Natural killer cell treated with Interleukin-12 subunit alpha and Interleukin-12 subunit beta and Interleukin-15 and Interleukin-18, amount 100 ng/mL, for 72 hours (primary cell): ENCODE data around the gene ZMYM2. TPM values are rescaled to one million over a fixed set of nuclear protein-coding genes. Genes with fewer than 3 reads are reported as not detected.

ENCODE experiments used
- ATAC-seq, 2 donors: fragments of 150-1000 bp; cut with Tn5 transposase in 1 of 2; sonication (Bioruptor Pico), chemical (Tn5 transposase) in 1 of 2; 2 replicates each; pipeline ENCODE4 v1.10.0; 2021
- DNase-seq: peaks from one replicate; pipeline ENCODE4 v3.0.0; 2022; ENCODE audit warnings: low spot score
- H3K27ac Mint-ChIP-seq, 2 donors: 1 replicate in 1 of 2; 2 replicates in 1 of 2; pipeline ENCODE4 v1.8.0; 2022; ENCODE audit warnings: mixed read lengths in 2 of 2, mild to moderate bottlenecking in 1 of 2, moderate library complexity in 1 of 2
- H3K27me3 Mint-ChIP-seq, 2 donors: 1 replicate in 1 of 2; 2 replicates in 1 of 2; pipeline ENCODE4 v1.8.0; 2022; ENCODE audit warnings: mixed read lengths in 2 of 2
- H3K36me3 Mint-ChIP-seq: one replicate; pipeline ENCODE4 v1.8.0; 2022; ENCODE audit warnings: mixed read lengths
- H3K4me1 Mint-ChIP-seq, 2 donors: 1 replicate in 1 of 2; 2 replicates in 1 of 2; pipeline ENCODE4 v1.8.0; 2022; ENCODE audit warnings: low read depth in 2 of 2, mixed read lengths in 2 of 2, mild to moderate bottlenecking in 1 of 2
- H3K4me3 Mint-ChIP-seq: one replicate; pipeline ENCODE4 v1.8.0; 2022; ENCODE audit warnings: mixed read lengths
- H3K9me3 Mint-ChIP-seq: 2 replicates; pipeline ENCODE4 v1.8.0; 2022; ENCODE audit warnings: mixed read lengths
- total RNA-seq, 2 donors: library from RNA; stranded (reverse); gene quantifications; one replicate each; pipeline ENCODE4 v1.2.3, GENCODE V29; 2022

ZMYM2 gene
- total RNA-seq, 2 donors from 2014 or later: 37.7 to 56.7 TPM

DNA sequence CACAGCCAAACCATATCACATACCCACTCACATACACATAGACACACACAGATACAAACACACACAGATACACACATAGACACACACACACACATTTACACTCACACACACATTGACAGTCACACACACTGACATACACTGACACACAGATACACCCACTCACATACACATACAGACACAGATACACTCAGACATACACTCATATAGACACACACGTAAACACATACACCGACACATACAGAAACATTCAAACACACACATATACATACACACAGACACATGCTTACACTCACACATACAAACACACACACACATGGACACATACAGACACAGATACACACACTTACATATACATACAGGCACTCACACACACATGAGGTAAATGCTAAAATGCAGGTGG lies 172.1 kb downstream of the ZMYM2 start:
- H3K36me3 Mint-ChIP-seq: no peaks in the 10 kb centered on the region
- H3K27ac Mint-ChIP-seq: no peak overlapping the region
- ATAC-seq: no peak
- H3K4me1 Mint-ChIP-seq: no peaks in the 10 kb centered on the region
- H3K4me3 Mint-ChIP-seq: no peak overlapping the region
- no peaks in the 10 kb centered on the region for H3K9me3 Mint-ChIP-seq
- H3K27me3 Mint-ChIP-seq: peaks cover 7 to 12% of the 10 kb centered on the region in 2 donors
- DNase-seq: no peak

DNA sequence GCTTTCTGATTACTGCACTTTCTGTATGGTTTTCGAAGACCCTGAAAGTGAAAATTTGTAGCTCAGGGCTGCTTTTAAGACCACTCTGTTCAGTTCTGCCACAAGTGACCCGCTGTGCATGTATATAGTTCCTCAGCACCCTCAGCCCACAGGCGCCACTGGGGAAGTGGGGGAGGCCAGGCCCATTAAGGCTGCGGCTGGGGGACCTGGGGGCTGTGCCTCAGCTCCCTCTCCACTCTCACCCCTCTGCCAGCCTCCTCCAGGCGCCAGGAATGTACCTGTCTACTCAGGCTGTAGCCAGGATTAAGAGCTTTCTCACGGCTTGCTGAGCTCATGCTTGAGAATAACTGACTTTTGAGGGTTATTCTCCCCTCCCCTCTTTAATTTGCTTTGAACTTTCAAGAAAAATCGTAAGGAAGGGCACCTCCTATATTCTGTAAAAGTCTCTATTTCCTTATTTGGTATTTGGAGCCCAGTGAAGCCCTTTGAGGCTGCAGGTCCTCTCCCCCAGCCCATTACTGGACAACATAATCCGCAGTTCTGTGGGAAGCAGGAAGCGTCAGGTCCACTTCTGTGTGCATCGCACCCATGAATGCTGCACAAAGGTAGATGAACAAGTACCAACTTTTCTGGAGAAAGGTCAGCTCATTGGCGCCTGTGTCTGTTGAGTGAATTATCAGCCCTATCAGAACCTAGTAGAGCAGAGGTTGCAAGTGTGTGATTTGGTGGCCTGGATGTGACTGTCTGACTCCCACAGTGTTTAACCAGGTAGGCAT lies 172.7 kb downstream of the ZMYM2 start:
- Mint-ChIP-seq H3K27ac (no peak overlapping the region), H3K27me3 (peaks cover 6 to 10% of the 10 kb centered on the region in 2 donors), H3K4me1 (no peaks in the 10 kb centered on the region), H3K9me3 (no peaks in the 10 kb centered on the region), H3K36me3 (no peaks in the 10 kb centered on the region), H3K4me3 (no peak overlapping the region)
- DNase-seq: no peak
- no peak for ATAC-seq

DNA sequence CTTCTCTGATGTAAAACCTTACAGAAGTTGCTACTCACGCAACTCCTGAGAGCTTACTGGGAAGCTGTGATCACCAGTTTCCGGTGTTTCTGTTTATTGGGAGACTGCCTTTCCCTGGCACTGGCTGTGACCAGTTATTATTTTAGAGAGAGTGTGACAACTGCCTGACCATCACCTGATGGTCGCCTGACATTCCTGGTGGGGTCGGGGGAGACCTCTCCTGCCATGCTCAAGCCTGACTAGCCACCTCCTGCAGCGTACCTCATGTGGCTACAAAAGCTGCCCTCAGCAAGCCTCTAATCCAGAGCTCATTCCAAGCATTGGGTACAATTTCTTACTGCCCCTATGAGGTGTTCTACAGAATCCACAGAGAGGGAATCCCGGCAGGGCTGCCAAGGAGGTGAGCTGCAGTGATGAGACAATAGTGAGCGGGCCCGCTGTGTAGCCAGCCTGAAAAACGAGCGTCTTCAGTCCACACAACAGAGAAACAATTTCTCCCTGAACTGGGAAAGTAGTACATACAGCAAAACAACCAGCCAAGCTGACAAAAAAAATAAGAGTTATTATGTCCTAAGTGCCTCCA lies 173.6 kb downstream of the ZMYM2 start:
- Mint-ChIP-seq H3K27ac (no peak overlapping the region), H3K9me3 (no peaks in the 10 kb centered on the region), H3K4me3 (no peak overlapping the region), H3K27me3 (peaks cover 6 to 10% of the 10 kb centered on the region in 2 donors), H3K36me3 (no peaks in the 10 kb centered on the region), H3K4me1 (no peaks in the 10 kb centered on the region)
- no peak for DNase-seq
- ATAC-seq: no peak

DNA sequence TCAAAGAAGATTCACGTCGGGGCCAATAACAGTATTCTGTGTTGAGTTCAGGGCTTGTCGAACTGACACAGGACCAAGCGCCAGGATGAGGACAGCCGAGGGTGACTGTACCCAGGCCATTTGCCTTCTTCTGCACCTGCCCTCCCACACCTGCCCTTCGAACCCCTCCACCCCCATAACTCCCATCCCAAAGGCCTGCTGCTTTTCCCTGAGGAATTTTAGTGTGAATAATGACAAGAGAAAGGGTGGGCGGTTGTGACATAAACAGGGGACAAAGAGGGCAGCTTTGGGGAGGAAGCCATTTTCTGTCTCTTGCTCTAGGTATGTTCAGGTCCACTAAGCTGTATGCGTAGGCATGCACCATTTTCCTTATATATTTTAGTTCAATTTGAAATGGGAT lies 176.2 kb downstream of the ZMYM2 start:
- no peak overlapping the region for H3K27ac Mint-ChIP-seq
- H3K4me3 Mint-ChIP-seq: no peak overlapping the region
- no peak for ATAC-seq
- no peak for DNase-seq
- no peaks in the 10 kb centered on the region for H3K36me3 Mint-ChIP-seq
- H3K4me1 Mint-ChIP-seq: no peaks in the 10 kb centered on the region
- no peaks in the 10 kb centered on the region for H3K9me3 Mint-ChIP-seq
- H3K27me3 Mint-ChIP-seq: peaks cover 6 to 26% of the 10 kb centered on the region in 2 donors

DNA sequence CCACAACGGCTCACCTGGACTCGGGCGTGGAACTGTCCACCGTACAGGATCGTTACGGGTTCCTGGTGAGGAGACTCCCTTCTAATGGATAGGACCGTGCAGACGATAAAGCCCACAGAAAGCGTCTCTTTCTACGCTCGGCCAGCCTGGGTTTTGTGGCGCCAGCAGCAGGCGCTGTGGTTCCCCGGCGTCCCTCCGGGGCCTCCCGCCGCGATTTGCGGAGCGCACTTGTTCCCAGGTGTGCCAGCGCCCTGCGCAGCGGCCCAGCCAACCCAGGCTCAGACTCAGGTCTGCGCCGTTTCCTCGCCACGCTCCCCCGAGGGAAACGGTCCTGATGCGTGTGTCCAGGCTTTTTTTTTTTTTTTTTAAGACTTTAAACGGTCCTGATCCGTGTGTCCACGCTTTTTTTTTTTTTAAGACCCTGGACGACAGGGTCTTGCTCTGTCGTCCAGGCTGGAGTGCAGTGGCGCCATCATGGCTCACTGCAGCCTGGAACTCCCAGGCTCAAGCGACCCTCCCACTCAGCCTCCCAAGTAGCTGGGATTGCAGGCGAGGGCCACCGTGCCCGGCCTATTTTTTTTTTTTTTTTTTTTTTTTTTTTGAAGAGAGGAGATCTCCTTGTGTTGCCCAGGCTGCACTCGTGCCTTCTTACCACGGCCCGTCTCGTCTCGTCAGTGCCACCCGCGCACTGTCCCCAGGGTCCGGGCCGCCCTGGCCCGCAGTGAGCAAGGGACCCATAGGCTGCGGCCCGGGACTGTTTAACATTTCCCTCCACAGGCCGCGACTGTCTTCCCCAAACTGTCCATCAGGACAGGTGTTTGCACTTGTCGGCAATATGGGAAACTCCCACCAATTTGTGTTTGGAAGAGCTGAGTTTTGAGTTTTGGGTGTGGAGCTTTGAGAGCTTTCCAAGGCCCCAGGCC lies 178.5 kb downstream of the ZMYM2 start:
- peaks cover 9 to 45% of the 10 kb centered on the region in 2 donors for H3K27me3 Mint-ChIP-seq
- H3K4me1 Mint-ChIP-seq: no peaks in the 10 kb centered on the region
- no peaks in the 10 kb centered on the region for H3K36me3 Mint-ChIP-seq
- no peak for ATAC-seq
- no peaks in the 10 kb centered on the region for H3K9me3 Mint-ChIP-seq
- no peak for DNase-seq
- H3K27ac Mint-ChIP-seq: no peak overlapping the region
- H3K4me3 Mint-ChIP-seq: no peak overlapping the region

DNA sequence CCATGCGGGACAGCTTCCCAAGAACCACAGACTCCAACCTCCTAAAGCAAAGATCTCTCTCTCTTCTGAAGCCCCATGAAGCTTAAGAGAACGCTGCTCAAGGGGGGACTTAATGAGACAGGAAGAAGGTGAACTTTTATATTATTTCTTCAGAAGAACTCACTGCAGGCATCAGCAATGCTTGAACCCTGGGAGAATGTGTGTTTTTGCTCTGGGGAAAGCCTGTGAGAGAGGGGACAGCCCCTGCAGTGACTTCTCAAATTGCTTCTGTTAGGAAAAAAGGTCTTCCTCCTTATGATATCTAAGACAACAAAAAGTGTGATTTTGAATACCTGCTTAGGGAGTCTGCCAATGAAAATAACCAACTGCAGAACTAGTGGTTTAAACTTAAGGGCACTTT lies 179.3 kb downstream of the ZMYM2 start:
- Mint-ChIP-seq H3K27me3 (peaks cover 8 to 44% of the 10 kb centered on the region in 2 donors), H3K36me3 (no peaks in the 10 kb centered on the region), H3K4me1 (no peaks in the 10 kb centered on the region), H3K9me3 (no peaks in the 10 kb centered on the region), H3K27ac (no peak overlapping the region), H3K4me3 (no peak overlapping the region)
- DNase-seq (peak; percentile 8), ATAC-seq (no peak)

DNA sequence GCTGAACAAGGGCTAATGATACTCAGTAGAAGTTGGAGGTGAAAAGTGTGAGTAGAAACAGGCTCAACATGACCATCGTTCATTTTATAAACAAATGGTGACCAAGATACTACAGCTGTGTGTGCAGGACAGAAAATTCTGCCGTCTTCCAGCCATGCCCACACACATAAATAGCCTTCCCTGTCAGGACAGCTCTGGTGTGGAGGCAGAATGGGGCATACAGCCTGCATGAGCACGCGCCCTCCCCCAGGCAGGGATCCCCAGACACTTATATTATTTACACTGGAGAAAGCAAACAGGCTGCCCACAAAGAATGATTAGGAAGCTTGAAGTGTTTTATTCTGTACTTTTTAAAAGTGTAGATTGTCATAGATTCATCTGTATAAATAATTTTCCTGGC lies 182.0 kb downstream of the ZMYM2 start:
- H3K36me3 Mint-ChIP-seq: no peaks in the 10 kb centered on the region
- H3K9me3 Mint-ChIP-seq: no peaks in the 10 kb centered on the region
- H3K4me1 Mint-ChIP-seq: no peaks in the 10 kb centered on the region
- ATAC-seq (no peak), DNase-seq (no peak)
- H3K27ac Mint-ChIP-seq: no peak overlapping the region
- H3K27me3 Mint-ChIP-seq: peaks cover 14 to 48% of the 10 kb centered on the region in 2 donors
- no peak overlapping the region for H3K4me3 Mint-ChIP-seq

Other genes with a start within 250 kb of the ZMYM2 start
- gene PSPC1, start 175.8 kb upstream of the ZMYM2 start, total RNA-seq: 100 to 1,000 TPM in 1 of 2 donors, 10 to 100 TPM in 1; 84.5 to 128 TPM
- 10 to 100 TPM; 15.6 to 16.6 TPM for gene ZMYM5, start 95.1 kb upstream of the ZMYM2 start, total RNA-seq
- under 1 TPM; 0.05 to 0.33 TPM for gene GJA3, start 202.3 kb downstream of the ZMYM2 start, total RNA-seq
- 1 to 10 TPM in 1 of 2 donors, under 1 TPM in 1; 0.17 to 6.0 TPM for gene GJB2, start 234.2 kb downstream of the ZMYM2 start, total RNA-seq